Measurements from ENCODE around the gene SRRM1. TPM values are rescaled to one million over a fixed set of nuclear protein-coding genes. Genes with fewer than 3 reads are reported as not detected.

The SRRM1 gene
- total RNA-seq, 1 experiment from 2014 or later = 290 TPM

DNA sequence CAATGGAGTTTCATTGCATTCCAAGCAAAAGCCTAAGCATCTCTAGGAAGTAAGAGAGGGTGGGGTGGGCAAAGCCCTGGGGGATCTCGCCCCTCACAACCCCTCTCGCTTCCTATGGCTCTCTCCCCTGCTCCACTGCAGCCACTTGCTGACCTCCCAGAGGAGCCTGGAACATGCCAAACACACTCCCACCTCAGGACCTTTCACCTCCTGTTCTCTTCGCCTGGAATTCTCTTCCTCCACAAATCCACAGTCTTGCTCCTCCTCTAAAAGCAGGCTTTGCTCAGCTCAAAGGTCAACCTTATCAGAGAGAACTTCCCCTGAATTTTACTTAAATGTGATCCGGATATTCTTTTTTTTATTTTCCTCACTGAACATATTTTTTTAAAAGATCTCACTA, 20.9 kb upstream of the SRRM1 start:
- Mint-ChIP-seq H3K27me3 (ENCODE audit: low read depth) (peaks cover 2% of the 10 kb centered on the region; the same call in 1 of the 2 replicates), H3K27ac (no peak overlapping the region), H3K36me3 (ENCODE audit: insufficient read depth in 1 of 3, low read depth in 3 of 3) (peaks cover 0 to 4% (median 0%) of the 10 kb centered on the region in 3 experiments; a peak in 1 of 7 replicates), H3K4me3 (no peak overlapping the region), H3K9me3 (peaks cover 3 to 4% of the 10 kb centered on the region in 2 experiments; a peak in 2 of 5 replicates), H3K4me1 (no peaks in the 10 kb centered on the region; a peak in 1 of 4 replicates)
- Histone ChIP-seq H3K14ac (ENCODE audit: insufficient read depth, low read length) (no peak overlapping the region; the same call in 1 of the 2 replicates), H2BK20ac (ENCODE audit: low read depth, low read length, poor library complexity, severe bottlenecking) (no peak overlapping the region), H2BK5ac (ENCODE audit: insufficient read length, low read length) (no peak overlapping the region), H2BK15ac (ENCODE audit: low read depth, low read length) (no peak overlapping the region), H3K9me3 (ENCODE audit: control insufficient read depth, low read depth, low read length) (no peaks in the 10 kb centered on the region), H3K56ac (ENCODE audit: insufficient read length, low read depth, low read length) (no peak overlapping the region), H3K79me1 (ENCODE audit: insufficient read depth, low read depth, low read length, poor library complexity, severe bottlenecking) (no peaks in the 10 kb centered on the region), H3K9ac (ENCODE audit: extremely low read depth, insufficient read length, low read length) (no peak overlapping the region), H3K23me2 (ENCODE audit: insufficient read length, low read depth, low read length, poor library complexity, severe bottlenecking) (no peaks in the 10 kb centered on the region), H2BK120ac (ENCODE audit: low read depth, low read length, poor library complexity, severe bottlenecking) (no peak overlapping the region), H3K4ac (ENCODE audit: low read depth, low read length) (no peak overlapping the region), H3K23ac (ENCODE audit: insufficient read length, low read depth, low read length) (no peak overlapping the region), H3T11ph (ENCODE audit: low read length) (no peak overlapping the region), H2AK5ac (ENCODE audit: insufficient read length, low read length) (no peak overlapping the region), H4K20me1 (ENCODE audit: control insufficient read depth, insufficient read depth, insufficient read length) (no peaks in the 10 kb centered on the region), H3K4me2 (ENCODE audit: insufficient read depth, insufficient read length, low read length) (no peak overlapping the region), H3K79me2 (ENCODE audit: insufficient read depth, low read length) (no peaks in the 10 kb centered on the region), H4K8ac (replicated peaks; ENCODE audit: insufficient read length, low read depth, low read length) (no peak overlapping the region), H4K91ac (ENCODE audit: insufficient read length, low read depth, low read length) (no peak overlapping the region), H3K4me1 (ENCODE audit: insufficient read depth, low read length) (no peaks in the 10 kb centered on the region), H3K27ac (ENCODE audit: insufficient read length, low read depth, low read length) (no peak overlapping the region), H2AFZ (ENCODE audit: low read length) (no peak overlapping the region), H4K5ac (ENCODE audit: insufficient read length, low read depth, low read length) (no peak overlapping the region), H3K27me3 (ENCODE audit: insufficient read depth, low read length) (no peaks in the 10 kb centered on the region), H3K18ac (ENCODE audit: insufficient read length, low read depth, low read length) (no peak overlapping the region), H2BK12ac (ENCODE audit: insufficient read length, low read depth, low read length) (no peak overlapping the region)
- no peak for DNase-seq
- no CpG with 5 or more reads among the region's 4 CpGs for WGBS (ENCODE audit: extremely low coverage, insufficient read length, low lambda C conversion rate)
- no peak for TF ChIP-seq CTCF (conservative IDR thresholded peaks at IDR 0.05)
